ENCODE data around the gene SLC24A4.

The SLC24A4 gene, protein sequence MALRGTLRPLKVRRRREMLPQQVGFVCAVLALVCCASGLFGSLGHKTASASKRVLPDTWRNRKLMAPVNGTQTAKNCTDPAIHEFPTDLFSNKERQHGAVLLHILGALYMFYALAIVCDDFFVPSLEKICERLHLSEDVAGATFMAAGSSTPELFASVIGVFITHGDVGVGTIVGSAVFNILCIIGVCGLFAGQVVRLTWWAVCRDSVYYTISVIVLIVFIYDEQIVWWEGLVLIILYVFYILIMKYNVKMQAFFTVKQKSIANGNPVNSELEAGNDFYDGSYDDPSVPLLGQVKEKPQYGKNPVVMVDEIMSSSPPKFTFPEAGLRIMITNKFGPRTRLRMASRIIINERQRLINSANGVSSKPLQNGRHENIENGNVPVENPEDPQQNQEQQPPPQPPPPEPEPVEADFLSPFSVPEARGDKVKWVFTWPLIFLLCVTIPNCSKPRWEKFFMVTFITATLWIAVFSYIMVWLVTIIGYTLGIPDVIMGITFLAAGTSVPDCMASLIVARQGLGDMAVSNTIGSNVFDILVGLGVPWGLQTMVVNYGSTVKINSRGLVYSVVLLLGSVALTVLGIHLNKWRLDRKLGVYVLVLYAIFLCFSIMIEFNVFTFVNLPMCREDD

DNA sequence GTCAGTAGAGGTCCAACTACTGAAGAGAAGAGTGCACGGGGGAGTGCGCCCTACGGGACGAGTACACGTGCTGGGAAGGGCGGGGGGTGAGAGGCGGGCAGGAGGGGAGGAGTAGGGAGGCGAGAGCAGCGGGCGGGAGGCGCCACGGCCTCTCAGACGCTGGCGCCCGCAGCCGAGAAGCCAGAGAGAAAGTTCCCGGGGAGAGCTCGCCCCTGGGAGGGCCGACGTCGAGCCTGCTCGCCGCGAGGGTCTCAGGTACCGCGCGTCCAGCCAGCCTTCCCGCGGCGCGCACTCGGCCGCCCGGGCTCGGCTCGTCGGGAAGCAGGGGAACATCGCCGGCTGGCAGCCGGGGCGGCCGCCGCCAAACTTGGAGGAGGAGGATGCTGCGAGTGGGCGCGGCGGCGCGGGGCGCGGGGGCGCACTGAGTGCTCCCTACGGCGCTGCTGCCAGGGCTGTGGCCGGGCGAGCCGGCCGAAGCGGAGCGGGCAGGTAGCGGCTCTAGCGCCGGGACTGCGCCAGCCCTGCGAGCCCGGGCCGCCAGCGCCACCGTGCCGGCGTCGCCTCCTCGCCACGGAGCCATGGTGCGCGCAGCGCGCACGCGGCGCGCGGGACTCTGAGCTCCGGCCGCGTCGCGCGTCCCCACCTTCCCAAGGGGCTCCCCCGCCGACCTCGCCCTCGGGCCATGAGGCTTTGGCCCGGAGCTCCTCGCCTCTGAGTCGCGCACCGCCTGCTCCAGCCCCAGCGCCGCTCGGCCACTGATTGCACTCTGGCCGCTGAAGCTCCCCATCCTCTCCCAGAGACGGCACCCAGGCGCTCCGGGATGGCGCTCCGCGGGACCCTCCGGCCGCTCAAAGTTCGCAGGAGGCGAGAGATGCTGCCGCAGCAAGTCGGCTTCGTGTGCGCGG is at the start of gene SLC24A4:
TSS of gene SLC24A4 (plus strand) at position 155 of the 905 bp plus-strand sequence. CDS start at position 821, 666 bp downstream.
- no peak for DNase-seq (ENCODE audit: extremely low read depth in 1 of 2, low read depth in 1 of 2)

DNA sequence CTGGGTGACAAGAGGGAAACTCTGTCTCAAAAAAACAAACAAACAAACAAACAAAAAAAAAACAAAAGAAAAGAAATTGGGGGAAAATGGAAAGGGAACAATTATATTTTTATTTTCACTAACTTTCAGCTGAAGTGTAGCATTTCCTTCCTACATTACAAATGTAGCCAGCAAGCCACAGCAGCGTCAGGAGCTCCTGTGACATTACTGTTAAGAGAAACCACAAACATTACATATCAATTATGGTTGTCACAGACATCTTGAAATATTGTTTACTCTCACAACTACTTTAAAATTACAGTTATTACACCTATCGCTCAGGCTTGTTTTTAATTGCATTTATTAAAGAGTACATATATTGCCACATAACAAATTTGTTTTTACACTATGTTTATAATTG is 49.8 kb upstream of the SLC24A4 start:
- DNase-seq (ENCODE audit: extremely low read depth in 1 of 2, low read depth in 1 of 2), result no peak

DNA sequence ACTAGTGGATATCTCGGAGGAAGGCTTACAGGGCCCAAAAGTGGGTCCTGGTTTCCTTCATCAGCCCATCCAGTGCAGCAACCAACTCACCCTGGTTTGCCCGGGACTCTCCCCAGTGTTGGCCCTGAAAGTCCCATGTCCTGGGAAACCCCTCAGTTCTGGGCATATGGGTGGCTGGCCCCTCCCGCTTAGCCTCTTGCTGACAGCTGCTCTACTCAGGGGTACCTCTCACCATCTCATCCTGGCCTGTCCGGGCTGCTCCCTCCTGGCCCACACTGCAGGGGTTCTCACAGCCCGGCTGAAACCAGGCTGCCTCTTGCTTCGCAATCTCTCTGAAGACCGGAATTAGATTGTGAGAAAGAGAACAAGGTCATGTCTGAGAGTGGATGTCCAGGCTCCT is 48.9 kb upstream of the SLC24A4 start:
- DNase-seq (ENCODE audit: extremely low read depth in 1 of 2, low read depth in 1 of 2), result no peak

DNA sequence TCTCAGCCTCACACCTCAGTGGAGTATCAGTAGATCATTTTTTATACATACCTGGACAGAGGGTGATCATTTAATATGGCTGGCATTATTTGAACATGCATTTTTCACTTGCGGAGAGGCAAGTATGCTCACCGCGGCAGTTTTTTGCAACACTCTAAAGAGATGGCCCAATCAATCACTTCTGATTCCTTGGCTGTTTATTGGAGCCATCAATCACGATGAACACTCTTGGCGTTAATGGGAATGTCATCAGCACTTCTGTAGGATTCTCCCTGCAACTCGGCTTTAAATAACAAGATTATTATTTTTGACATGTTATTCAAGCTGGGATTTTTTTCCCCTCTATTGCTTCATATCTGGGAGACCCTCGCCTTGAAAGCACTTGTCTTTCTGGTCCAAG is 46.9 kb upstream of the SLC24A4 start:
- no peak for DNase-seq (ENCODE audit: extremely low read depth in 1 of 2, low read depth in 1 of 2)

DNA sequence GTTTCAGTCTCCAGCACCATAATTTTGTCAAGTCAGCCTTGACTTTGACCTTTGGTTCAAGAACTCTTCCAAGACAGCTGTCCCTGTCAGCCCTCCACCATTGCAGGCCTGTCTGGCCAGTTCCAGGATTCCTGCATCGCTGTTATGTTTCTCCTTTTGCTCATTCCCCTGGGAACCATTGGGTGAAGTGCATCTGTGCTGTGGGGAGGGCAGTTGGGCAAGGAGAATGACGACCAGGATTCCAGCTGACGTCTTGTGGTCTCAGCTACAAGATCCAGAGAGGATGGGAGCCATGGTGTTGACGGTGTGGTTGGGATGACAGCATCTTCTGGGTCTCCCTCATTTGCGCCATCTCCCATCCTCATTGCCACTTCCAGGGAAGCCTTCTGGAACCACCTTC is 45.9 kb upstream of the SLC24A4 start:
- no peak for DNase-seq (ENCODE audit: extremely low read depth in 1 of 2, low read depth in 1 of 2)

DNA sequence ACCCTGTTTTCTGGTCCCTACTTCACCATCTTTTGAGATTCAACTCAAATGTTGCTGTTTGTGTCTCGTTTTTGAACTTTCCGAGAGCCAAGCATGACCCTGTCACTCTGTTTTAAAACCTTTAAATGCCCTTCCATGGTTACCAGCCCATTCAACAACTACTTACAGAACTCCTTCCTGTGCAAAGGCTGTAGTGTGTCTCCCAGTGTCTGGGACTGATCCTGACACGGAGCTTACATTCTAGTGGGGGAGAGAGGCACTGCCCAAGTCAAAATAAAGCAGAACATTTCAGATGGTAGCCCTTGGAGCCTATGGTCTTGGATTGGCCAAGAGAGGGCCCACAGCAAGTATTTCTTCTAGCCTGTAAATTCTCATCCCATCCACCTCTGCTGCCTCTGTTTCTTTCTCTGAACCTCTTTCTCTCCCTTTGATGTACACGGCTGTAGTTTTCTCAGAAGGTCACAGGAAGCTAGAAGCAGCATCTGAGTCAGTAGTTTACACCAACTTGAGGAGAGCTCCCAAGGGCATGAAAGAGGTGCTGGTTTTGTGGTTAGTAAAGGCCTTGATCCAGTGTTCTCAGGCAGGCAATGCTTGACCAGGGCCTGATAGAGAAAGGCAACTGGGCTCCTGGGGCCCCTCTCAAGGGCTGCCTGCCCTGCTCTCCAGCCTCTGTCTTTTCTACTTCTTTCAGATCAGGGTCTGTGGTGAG is 42.3 kb upstream of the SLC24A4 start:
- DNase-seq (ENCODE audit: extremely low read depth in 1 of 2, low read depth in 1 of 2), result no peak

DNA sequence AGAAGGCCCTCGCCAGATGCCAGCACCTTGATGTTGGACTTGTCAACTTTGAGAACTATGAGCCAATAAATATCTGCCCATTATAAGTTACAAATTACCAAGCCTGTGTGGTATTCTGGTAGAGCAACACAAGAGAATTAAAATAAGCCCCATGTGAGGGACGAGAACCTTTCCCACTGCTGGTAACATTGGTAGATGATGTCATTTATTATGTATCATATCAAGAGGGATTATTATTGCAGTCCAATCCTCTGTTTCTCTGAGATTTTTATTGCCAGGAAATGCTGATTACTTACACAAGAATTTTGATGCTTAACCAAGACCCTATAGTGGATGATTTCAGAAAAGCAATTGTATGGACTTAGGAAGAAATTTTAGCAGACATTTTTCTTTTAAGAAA is 40.3 kb upstream of the SLC24A4 start:
- no peak for DNase-seq (ENCODE audit: extremely low read depth in 1 of 2, low read depth in 1 of 2)

DNA sequence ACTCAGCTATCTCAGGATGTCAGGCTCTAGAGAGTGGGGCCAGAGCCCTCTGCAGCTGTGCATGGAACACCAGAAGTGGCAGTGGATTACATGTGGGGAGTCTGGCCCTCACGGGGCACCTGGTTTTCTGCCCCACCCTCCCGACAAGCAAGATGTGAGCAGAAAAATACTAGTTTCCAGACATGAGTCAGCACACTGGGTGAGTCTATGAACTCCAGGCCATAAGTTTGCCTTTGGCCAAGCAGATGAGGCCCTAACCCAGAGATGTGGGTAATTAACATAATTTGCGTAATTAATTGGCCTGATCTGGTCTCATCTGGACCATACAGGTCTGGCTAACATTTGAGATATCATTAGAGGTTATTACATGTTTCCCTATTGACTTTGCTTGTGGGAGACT is 37.7 kb upstream of the SLC24A4 start:
- DNase-seq (ENCODE audit: extremely low read depth in 1 of 2, low read depth in 1 of 2), result no peak

DNA sequence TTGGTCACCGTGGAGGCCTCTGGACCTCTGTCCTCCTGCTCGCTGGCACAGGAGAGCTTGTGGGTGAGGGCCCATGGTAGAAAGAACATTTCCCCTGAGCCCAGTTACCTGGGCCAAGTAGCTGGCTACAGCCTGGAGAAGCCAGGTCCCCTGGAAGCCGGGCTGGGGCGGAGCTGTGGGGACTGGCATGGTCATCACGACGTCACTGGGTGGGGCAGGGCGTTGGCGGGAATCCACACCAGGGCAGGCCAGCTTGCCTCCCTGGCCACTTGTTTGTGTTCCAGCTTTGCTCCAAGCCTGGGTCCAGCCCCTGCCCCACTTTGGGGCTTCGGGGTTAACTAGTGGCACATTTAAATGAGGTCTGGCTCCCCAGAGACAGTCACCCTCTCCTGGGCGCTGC is 35.0 kb upstream of the SLC24A4 start:
- DNase-seq (ENCODE audit: extremely low read depth in 1 of 2, low read depth in 1 of 2), result no peak

DNA sequence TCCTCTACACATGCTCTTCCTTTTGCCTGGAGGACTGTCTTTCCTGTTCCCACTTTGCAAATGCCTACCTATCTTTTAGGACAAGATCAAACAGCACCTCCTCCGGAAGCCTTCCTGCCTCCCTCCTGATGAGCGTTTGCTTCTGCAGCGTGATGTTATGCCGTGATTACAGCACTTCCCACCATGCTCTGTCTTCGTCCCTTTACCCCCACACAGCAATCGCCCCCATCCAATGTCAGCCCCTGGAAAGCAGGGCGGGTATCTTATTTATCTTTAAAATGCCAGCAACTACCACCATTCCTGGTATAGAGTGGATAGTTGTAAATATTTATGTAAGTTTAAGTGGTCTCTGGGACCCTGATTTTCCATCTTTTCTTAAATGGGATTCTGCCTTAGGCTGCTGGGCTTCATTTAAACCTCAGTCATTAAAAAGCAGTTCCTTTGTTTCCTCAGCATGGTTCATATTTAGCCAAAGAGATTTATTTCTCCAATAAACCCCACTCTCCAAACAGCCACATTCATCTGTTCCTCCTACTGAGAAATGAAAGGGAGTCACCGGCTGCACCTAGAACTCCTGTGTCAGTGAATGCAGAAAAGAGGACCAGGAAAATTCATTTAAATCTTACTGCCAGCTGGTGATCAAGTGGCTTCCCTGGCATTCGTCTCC is 33.8 kb upstream of the SLC24A4 start:
- no peak for DNase-seq (ENCODE audit: extremely low read depth in 1 of 2, low read depth in 1 of 2)

DNA sequence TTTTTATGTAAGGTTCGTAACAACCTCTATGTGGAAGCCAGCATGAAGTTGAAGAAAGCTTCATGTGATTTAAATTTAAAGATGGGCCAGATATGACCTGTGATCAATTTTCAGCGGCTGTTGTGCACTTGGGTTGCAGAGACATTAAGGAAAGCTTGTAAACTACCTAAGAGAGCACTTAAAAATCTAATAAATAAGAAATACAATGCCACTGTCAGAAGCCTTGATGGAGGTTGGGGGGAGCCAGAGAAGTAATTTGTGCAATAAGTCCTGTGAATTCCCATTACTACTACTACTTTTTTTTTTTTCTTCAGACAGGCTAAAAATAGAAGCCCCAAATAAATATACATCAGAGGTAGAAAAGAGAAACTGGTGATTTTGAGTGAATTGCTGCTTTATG is 30.3 kb upstream of the SLC24A4 start:
- DNase-seq (ENCODE audit: extremely low read depth in 1 of 2, low read depth in 1 of 2), result no peak

DNA sequence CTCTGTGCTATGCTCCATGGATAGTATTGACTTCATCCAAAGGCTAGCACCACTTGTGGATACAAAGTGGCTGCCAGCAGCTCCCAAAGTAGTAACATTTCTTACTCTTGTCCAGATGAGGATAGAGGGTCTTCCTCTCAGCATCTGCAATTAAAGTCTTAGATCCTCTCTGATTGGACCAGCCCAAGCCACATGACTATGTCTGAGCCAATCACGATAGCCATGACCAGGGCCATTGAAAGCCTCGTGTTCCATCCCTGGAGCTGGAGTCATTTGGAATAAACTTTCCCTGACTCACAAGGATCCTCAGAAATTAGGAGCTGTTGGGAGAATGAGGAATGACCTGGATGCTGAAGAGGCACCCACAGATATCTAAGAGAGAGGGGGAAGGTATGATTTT is 28.5 kb upstream of the SLC24A4 start:
- no peak for DNase-seq (ENCODE audit: extremely low read depth in 1 of 2, low read depth in 1 of 2)

DNA sequence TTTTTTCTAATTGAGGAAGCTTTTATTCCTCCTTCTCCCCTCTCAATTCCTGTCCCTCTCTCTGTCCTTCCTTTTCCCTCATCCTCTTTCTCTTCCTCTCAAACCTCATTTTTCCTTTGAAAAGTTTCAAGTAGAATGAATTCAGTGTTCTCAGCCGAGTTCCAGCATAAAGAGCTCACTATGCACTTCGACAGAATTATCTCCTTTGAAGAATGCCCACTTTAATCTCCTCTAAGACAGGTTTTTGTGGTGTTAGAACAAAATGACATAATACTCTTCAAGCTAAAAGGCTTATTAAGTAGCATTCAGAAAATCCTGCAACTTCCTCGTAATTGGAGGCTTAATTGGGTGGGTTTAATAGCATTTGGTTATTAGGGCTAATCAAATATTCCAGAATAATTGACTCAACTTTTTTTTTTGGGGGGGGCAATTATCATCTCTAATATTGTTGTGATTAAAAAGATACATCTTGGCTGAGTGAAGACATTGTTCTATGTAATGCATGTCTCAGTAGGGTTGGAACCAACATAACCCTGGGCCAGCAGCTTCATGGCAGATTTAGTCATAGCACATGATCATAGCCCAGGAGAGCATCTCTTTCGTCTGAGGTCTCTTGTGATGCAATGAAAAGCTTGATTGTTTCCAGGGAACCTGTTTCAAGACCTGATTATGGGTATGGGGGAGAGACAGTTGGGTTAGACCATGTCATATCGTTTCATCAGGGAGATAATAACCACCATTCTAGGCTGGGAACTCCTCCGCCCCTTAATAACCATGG is 25.0 kb upstream of the SLC24A4 start:
- no peak for DNase-seq (ENCODE audit: extremely low read depth in 1 of 2, low read depth in 1 of 2)

DNA sequence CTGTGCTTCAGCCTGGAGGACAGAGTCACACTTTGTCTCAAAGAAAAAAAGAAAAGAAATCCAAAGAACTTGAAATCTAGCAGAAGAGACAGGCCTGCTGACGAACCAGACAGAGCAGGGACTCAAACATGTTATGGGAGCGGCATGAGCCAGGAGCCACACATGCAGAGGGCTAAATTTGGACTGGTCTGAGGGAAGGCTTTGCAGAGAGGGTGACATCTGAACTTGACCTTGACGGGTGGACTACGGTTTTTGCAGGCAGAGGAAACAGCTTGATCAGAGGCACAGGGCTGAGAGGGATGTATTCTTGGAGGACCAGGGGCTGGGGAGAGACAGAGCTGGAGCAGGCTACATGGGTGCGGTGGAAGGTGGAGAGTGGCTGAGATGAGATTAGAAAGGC is 20.5 kb upstream of the SLC24A4 start:
- no peak for DNase-seq (ENCODE audit: extremely low read depth in 1 of 2, low read depth in 1 of 2)

DNA sequence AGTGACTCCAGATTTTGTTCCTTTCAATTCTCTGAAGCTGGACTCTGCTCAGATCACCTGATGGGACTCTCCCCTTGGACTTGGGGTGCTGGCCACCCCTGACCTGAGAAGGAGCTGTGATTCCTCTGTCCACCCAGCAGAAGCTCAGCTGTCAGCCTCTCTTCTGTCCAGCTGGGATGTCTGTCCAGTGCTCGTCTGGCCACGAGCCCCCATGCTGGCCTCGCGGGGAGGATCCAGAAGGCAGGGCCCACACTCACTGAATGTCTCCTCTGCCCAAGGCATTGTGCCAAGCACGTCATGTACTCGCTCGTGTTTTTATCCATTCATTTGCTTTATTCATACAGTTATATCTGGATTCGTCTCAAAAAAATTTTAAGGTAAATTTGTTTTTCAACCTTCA is 14.2 kb upstream of the SLC24A4 start:
- no peak for DNase-seq (ENCODE audit: extremely low read depth in 1 of 2, low read depth in 1 of 2)

DNA sequence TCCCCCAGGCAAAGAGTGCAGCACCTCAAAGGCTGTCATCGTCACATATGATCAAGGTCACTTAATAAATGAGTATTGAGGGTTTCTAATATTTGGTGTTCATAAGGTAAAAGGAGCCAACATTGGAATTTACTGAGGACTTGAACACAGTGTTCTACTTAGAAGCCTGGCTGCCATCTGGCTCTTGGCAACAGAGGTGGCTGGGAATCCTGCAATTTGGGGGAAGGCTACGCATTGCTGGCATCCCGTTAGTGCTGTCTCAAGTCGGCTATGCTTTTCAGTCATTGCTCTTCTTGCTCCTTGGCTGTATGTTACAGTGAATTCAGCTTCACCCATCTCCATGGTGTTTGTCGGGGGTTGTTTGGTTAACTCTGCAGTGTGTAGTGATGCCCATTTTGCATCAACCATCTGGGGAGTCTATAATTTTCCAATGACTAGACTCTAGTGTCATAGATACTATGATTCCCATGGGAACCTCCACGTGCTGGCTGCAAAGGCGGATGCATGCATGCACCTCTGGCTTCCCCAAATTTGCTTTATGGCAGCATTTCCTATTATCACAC is 12.9 kb upstream of the SLC24A4 start:
- no peak for DNase-seq (ENCODE audit: extremely low read depth in 1 of 2, low read depth in 1 of 2)

DNA sequence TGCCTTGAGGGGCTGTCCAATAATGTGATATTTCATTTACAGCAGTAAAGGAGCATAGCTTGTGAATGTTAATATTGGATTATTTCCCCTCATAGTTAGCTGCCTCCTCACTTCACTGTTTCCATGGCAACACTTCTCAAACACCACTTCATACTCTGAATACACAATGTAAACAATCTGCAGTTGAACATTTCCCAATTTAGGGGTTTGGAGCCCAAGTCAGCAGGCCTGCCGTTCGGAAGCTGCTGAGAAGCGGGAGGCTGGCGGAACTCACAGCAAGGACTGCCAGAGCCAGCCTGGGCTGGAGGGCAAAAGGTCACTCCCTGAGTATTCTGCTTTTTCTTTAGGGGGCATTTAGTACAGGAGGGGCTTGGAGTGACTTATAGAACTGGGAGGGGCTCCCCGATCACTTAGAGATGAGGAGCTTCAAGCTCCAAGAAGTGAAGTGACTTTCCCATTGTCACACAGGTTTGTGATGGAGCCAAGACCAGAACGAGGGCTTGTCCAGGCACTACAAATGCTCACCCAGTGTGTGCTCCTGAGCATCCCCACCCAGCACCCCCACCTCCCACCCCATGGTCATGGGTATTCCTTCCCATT is 12.1 kb upstream of the SLC24A4 start:
- no peak for DNase-seq (ENCODE audit: extremely low read depth in 1 of 2, low read depth in 1 of 2)

DNA sequence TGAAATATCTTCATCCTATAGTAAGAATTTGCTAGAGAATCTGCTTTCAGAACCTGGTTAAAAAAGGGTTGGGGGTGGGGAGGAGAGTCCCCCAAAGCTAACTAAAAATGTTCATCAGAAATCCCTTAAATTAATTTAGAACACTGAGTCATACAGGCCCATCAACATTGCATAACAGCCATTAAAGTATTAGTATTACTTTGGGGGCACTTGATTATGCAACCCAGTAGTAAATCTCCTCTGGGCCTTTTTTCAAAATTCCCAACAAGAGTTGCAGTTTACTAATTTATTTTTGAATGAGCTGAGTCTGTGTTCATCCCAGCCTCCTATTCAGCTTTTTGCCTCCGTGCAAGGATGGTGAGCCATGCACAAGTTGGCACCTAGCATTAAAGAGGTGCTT is 8.8 kb upstream of the SLC24A4 start:
- no peak for DNase-seq (ENCODE audit: extremely low read depth in 1 of 2, low read depth in 1 of 2)
